ENCODE results near the gene ZNF133. TPM values are rescaled to one million over a fixed set of nuclear protein-coding genes. Genes with fewer than 3 reads are reported as not detected.

The ZNF133 gene
- total RNA-seq, 1 experiment from 2014 or later: 8.2 TPM

- H3K36me3 ChIP-seq (ENCODE audit: control insufficient read depth, insufficient read depth, low read length): no peaks in the 10 kb centered on the region; the same call in 1 of the 2 replicates
- no peak for TF ChIP-seq REST (IDR thresholded peaks at IDR 0.05; ENCODE audit: insufficient read depth in 1 of 2, low read depth in 2 of 2, low read length in 1 of 2)
- no peak for TF ChIP-seq SIN3A (IDR thresholded peaks at IDR 0.05; ENCODE audit: borderline replicate concordance, insufficient read depth, low read depth, low read length)
- TF ChIP-seq POLR2AphosphoS5 (IDR thresholded peaks at IDR 0.05; ENCODE audit: low read depth, low read length): no peak
- TF ChIP-seq CTCF (IDR thresholded peaks at IDR 0.05): no peak
- TF ChIP-seq TCF7L2 (IDR thresholded peaks at IDR 0.05; ENCODE audit: low read depth, low read length): no peak
- no peaks in the 10 kb centered on the region for H3K27me3 ChIP-seq (ENCODE audit: control insufficient read depth, insufficient read depth, low read length)
- intact Hi-C loops (cut with micrococcal nuclease; ENCODE audit: unreplicated experiment): no loop called here
- DNase-seq (ENCODE audit: low read depth, low spot score) (no peak), ATAC-seq (no peak)
- CTCF ChIA-PET: no interaction called here
- POLR2A ChIA-PET: no interaction called here
- no peaks in the 10 kb centered on the region for H3K4me1 ChIP-seq (ENCODE audit: control insufficient read depth, insufficient read depth, low read length)
- H3K9me3 ChIP-seq (ENCODE audit: control insufficient read depth, insufficient read depth, low read depth, low read length): no peaks in the 10 kb centered on the region
- H3K27ac ChIP-seq (ENCODE audit: low read length): no peak overlapping the region
- no peak overlapping the region for H3K4me3 ChIP-seq (ENCODE audit: low read depth in 2 of 2, low read length in 2 of 2)
- in situ Hi-C loops (cut with HindIII; ENCODE audit: low pct_unique_long_range_greater_than_20kb, low sequenced_read_pairs): no loop called here
- BruUV-seq (replicated peaks): no TSS peak
These were observed 27.8 kb downstream of the ZNF133 start for GRCh38 chr20:18316166-18316565.

- Histone ChIP-seq H3K27me3 (ENCODE audit: control insufficient read depth, insufficient read depth, low read length) (no peaks in the 10 kb centered on the region), H3K9me3 (ENCODE audit: control insufficient read depth, insufficient read depth, low read depth, low read length) (no peaks in the 10 kb centered on the region), H3K36me3 (ENCODE audit: control insufficient read depth, insufficient read depth, low read length) (no peaks in the 10 kb centered on the region), H3K4me1 (ENCODE audit: control insufficient read depth, insufficient read depth, low read length) (no peaks in the 10 kb centered on the region), H3K27ac (ENCODE audit: low read length) (no peak overlapping the region), H3K4me3 (ENCODE audit: low read depth in 2 of 2, low read length in 2 of 2) (no peak overlapping the region)
- intact Hi-C loops (cut with micrococcal nuclease; ENCODE audit: unreplicated experiment): no loop called here
- no TSS peak for BruUV-seq (replicated peaks)
- DNase-seq (ENCODE audit: low read depth, low spot score): no peak
- POLR2A ChIA-PET: no interaction called here
- in situ Hi-C loops (cut with HindIII; ENCODE audit: low pct_unique_long_range_greater_than_20kb, low sequenced_read_pairs): no loop called here
- TF ChIP-seq SIN3A (IDR thresholded peaks at IDR 0.05; ENCODE audit: borderline replicate concordance, insufficient read depth, low read depth, low read length): no peak
- TF ChIP-seq POLR2AphosphoS5 (IDR thresholded peaks at IDR 0.05; ENCODE audit: low read depth, low read length): no peak
- no peak for TF ChIP-seq CTCF (IDR thresholded peaks at IDR 0.05)
- no peak for ATAC-seq
- CTCF ChIA-PET: no interaction called here
These were observed 33.0 kb downstream of the ZNF133 start for GRCh38 chr20:18321316-18321715.

Data from Panc1 (cell line).